ENCODE measurements around the gene SHTN1.

The SHTN1 gene

GRCh38 chr10:116912162-116912561 lies 92.8 kb downstream of the SHTN1 start:
- DNase-seq, result no peak

DNA sequence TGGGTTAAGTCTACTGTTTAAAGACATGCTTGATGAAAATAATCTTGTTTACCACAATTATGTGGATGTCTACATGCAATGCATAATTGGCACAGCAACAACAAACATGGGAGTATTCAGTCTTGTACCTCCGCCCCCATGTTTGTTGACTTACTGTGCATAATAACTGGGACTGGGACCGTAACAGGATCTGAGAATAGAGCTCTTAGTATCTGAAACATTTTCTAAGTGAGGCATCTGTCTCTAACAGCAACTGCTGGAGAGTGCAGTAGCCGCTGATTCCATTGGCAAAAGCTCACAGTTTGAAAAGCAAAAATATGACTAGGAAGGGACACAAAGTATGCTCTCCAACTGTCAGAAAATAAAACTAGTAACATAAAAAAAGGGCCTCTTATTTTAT lies 94.1 kb downstream of the SHTN1 start:
- no peak for DNase-seq

DNA sequence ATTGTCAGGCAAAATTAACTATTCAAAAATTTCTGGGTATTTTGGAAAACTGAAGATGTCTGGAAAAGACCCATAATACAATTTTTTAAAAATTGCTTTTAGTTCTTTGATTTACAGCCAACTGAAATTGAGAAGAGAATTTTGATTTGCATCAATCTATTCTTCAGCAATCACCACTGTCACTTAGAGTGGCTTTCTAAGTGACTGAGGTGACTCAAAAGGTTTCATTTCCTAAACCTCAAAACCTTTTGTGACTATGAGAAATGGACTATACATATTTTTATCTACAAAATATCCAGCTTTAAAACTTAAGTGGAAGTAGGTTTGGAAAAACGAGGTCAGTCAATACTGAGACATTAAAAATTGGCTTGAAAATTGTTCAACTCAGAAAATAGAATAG lies 95.7 kb downstream of the SHTN1 start:
- DNase-seq, result no peak

DNA sequence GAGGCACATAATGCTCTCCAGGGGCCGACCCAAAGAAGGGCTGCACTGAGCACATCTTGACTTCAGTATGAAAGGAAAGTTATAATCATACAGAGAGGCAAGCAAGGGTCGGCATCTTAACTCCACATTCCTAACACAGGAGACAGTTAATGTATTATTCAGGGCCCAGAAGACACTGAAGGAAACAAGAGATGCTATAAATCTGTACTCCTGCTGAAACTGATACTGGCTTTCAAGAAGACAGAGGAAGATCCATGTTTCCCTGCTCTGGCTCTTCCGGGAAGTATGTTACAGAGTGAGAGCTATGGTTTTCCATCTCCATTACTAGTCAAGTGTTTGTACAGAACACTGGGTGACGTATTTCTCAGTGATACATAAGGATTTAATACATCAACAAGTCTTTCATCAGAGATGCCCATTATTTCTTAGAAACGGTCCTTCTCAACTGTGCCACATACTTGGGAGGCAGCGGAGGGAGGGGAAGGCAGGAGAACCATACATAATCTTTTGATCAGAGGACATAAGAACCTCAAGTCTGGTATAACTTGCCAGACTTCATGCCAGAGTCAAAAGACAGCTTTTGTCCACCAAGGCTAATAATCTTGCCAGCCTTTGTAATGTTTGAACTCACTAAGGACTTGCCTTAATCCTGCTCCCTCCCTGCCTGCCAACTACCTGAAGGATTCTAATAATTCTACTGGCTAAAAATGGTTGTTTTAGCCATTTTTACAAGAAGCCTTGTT lies 97.6 kb downstream of the SHTN1 start:
- DNase-seq, result no peak

- DNase-seq, result no peak
Measured at GRCh38 chr10:116905845-116906210, 99.2 kb downstream of the SHTN1 start.

- no peak for DNase-seq
Measured at GRCh38 chr10:116899626-116900025, 105.4 kb downstream of the SHTN1 start.

DNA sequence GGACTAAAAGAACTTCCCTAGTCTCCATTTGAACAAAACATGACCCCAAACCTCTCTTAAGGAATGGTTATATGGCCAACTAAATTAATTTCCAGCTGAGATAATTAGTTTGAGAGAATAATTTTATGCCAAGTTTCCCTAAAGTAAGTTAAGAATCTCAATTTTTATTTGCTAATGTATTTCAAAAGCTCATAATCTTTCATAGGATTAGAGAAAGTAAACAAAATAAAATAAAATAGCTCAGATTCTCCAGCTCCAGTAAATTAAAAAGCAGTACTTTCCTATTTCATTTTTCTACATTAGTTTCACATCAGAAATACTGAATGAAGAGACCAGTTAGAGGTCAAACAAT lies 111.3 kb downstream of the SHTN1 start:
- DNase-seq, result no peak

GRCh38 chr10:116892907-116893685 lies 111.9 kb downstream of the SHTN1 start:
- peak; percentile 10 for DNase-seq

DNA sequence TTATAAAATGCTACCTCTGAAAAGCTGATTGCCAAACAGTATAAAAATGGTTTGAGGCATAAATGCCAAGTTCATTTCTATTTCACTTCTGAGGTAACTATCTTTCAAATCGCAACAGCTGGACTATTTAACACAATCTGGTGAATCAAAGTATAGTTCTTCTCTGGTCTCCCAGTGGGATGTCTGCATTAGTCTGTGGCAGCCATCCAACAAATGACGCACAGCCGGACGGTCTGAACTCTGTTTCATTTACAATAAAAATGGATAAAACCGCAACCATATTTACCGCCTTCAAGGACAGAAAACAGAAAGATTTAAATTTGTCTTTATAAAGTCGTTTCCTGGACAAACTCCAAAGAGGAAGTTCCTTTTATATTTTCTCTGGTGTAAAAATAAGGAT lies 113.8 kb downstream of the SHTN1 start:
- peak; percentile 71 for DNase-seq

- DNase-seq, result no peak
Measured at GRCh38 chr10:116889066-116889465, 115.9 kb downstream of the SHTN1 start.

- DNase-seq, result no peak
Measured at GRCh38 chr10:116888380-116889055, 116.5 kb downstream of the SHTN1 start.

DNA sequence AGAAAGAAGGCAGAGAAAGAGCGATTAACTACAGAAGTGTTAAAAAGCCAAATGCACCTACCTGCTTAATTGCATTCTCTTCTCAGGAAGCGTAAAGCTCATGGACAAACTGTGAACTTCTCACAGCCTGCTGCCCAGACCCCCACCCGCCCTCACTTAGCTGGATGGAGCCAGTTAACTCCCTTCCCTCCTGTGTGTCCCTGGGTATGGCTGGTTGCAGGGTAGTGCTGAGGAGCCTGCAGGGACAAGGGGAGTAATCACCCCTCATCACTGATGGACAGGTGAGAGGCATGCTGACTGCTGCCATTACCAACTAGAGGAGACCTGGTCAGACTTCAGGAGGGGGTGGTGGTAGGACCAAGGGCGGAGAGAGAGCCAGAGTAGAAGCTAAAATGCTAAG lies 118.2 kb downstream of the SHTN1 start:
- DNase-seq, result no peak

DNA sequence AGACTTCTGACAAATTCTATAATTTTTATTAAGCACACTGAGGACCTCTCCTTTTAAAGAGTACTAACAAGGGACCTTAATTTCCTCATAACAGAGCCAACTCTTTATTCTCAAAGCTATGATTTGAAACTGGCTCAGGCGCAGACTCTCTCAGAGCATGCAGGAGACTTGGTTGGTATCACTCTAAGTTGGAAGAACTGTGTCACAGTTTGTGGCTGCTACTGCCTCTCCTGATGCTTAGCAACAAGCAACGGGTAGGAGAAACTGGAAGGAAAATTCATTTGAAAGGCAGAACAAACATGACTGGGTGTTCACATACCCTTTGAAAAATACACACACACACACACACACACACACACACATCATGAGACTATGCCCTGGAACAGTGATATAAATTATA lies 122.3 kb downstream of the SHTN1 start:
- DNase-seq, result no peak

- no peak for DNase-seq
Measured at GRCh38 chr10:116880716-116881482, 124.1 kb downstream of the SHTN1 start.

GRCh38 chr10:116879817-116880216 lies 125.2 kb downstream of the SHTN1 start:
- no peak for DNase-seq

DNA sequence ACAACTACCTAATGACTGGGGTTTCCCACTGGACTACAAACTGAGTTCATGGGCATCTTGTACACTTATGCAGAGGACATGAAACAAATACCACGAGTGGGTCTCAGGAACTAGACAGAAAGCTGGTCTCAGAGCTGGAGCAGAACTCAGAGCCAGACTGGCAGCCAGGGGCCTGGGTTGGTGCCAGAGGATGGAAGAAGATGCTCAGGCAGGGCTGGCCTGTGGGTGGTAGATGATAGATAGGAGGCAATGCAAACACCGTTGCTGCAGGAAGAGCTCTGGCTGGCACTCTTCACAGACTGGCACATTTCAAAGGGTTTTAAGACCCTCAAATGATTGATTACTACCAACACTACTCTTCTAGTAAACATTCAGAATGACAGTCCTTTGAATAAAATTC lies 126.9 kb downstream of the SHTN1 start:
- no peak for DNase-seq

- no peak for DNase-seq
Measured at GRCh38 chr10:116877391-116877790, 127.6 kb downstream of the SHTN1 start.

GRCh38 chr10:116875897-116876296 lies 129.1 kb downstream of the SHTN1 start:
- DNase-seq, result no peak

- no peak for DNase-seq
Measured at GRCh38 chr10:116873134-116873533, 131.9 kb downstream of the SHTN1 start.

- DNase-seq, result no peak
Measured at GRCh38 chr10:116870949-116871348, 134.0 kb downstream of the SHTN1 start.

DNA sequence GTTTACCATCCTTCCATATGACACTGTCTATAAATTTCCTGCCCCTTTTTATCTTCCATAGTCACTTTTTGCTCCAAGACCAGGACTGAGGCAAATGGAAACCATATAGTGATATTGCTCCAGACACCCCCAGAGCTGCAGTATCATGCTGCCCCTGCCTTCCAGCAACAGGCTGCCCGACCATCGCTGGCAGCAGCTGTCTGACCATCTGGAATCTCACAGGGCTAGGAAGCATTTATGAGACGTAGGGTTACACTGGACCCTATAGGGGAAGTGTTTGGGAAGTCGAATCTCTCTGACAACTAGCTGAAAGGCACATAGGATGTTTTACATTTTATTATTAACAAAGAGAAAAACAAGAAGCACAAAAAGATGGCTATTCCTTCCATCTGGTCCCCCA lies 136.3 kb downstream of the SHTN1 start:
- peak; percentile 48 for DNase-seq

DNA sequence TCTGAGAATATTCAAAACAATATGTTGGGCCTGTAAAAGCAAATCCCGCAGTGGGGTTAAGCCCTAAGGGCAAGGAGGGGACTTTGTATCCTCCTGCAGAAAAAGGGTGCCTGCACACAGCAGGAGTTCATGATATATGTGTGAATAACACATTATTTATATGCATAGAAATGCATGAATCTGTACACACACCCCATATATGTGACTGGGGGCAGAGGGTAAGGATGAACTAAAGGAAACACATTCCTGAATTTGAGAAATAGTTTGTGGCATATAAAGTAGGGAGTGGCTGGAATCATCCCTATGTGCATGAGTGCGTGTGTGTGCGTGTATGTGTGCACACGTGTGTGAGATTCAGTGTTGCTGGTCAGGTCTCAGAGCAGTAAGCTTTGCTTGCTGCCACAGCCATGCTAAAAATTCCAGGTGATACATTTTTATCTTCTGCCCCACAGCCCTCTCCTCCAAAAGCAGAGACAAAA lies 136.8 kb downstream of the SHTN1 start:
- DNase-seq, result no peak

DNA sequence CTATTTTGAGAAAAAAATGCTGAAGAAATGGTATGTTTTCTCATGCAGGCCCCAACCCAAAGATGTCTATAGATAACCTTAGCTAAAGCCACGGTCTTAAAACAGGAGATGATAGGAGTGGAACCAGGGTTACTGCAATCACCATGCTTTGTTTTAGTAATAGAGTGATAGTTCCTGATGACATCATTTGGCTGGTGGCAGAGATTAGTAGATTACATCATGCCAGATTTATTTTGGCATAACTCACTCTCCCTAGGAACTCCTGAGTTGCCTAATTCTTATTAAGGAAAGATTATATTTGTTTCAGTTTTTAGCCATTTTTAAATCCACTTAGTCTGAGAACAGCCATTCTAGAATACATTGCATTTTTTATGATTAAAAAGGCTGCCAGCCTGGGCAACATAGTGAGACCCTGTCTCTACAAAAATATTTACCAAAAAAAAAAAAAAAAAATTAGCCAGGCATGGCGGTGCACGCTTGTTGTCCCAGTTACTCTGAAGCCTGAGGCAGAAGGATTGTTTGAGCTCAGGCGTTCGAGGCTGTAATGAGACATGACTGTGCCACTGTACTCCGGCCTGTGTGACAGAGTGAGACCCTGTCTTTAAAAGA lies 137.9 kb downstream of the SHTN1 start:
- DNase-seq, result no peak

Data from DMS 273 treated with DMSO at 0.1 percent for 48 hours (cell line).